Measurements from ENCODE around the gene RBM38.

Gene RBM38

GRCh38 chr20:57404006-57404405 lies 12.8 kb downstream of the RBM38 start:
- DNase-seq (ENCODE audit: low spot score), result no peak

DNA sequence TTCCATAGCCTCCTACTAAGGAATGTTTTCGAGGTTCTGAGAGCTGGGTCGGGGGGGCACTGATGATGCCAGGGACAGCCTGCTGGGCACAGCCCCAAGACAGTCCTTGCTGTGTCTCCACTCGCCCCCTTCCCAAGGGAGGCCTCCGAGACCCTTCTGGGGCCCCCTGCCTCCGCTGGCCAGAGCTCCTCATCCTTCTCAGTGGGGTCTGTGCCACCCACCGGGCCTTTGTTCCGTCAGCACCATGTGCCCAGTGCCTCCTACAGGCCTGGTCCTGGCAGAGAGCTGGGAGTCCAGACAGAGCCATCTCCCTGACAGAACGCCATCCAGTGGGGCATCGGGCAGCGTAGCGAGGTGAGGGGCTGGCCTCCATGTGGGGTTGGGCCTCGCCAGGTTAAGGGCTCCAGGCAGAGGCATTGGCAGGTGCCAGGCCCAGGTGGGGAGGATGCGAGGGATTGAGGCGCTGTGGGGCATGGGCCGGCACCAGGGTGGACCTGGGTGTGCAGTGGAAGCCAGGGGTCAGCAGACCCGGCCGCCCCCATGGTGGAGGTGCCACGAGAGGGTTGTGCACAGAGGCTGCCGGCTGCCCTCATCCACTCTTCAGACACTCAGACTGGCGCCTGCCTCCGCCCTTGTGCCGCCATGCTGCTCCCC lies 13.3 kb downstream of the RBM38 start:
- DNase-seq (ENCODE audit: low spot score), result no peak

GRCh38 chr20:57405236-57406016 lies 14.2 kb downstream of the RBM38 start:
- no peak for DNase-seq (ENCODE audit: low spot score)

DNA sequence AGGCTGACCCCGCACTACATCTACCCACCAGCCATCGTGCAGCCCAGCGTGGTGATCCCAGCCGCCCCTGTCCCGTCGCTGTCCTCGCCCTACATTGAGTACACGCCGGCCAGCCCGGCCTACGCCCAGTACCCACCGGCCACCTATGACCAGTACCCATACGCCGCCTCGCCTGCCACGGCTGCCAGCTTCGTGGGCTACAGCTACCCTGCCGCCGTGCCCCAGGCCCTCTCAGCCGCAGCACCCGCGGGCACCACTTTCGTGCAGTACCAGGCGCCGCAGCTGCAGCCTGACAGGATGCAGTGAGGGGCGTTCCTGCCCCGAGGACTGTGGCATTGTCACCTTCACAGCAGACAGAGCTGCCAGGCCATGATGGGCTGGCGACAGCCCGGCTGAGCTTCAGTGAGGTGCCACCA lies 16.4 kb downstream of the RBM38 start:
- DNase-seq (ENCODE audit: low spot score), result no peak

DNA sequence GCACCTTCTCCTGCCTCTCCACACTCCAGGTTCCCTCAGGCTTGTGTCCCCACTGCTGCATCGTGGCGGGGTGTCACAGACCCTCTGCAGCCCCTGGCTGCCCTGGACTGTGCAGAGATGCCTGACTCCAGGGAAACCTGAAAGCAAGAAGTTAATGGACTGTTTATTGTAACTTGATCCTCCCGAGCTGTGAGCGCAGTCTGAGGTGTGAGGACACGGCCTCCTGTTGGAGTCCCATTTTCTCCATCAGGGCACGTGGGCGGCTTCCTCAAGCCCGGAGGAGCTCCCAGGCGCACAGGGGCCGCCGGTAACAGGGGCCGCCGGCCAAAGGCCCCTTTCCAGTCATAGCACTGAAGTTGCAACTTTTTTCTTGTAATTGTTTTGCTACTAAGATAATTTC lies 16.9 kb downstream of the RBM38 start:
- DNase-seq (ENCODE audit: low spot score), result no peak

DNA sequence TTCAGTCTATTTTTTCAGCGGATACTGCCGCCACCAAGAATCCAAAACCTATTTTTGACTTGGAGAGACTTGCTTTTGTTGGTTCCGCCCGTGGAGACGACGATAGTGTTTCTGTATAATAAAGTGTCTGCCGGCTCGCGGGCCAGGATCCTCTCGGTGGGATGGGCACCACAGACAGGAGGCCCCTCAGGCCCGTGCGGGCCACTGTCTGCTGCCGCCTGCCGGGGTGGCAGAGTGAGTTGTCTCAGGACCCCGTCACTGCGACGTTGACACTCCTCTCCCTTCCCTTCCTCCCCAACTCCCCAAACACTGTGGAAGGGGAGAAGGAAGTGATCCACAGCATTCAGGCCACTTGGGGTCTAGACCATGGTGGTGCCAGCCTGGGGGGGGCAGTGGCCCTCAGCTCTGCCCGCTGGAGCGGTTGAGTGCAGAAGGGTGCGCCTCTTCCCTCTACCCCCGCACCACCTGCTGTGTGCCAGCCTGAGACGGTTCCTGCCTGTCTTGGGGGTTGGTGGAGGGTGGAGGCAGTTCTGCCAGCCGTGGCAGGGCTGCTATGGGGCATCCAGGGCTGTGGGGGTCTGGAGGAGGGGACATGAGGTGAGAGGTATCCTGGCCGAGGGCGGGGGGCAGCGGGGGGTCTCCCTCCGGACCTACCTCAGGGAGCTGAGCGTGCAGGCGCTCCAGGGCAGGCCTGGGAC lies 17.5 kb downstream of the RBM38 start:
- DNase-seq (ENCODE audit: low spot score), result no peak

GRCh38 chr20:57409316-57409671 lies 18.1 kb downstream of the RBM38 start:
- DNase-seq (ENCODE audit: low spot score), result no peak

GRCh38 chr20:57409672-57410397 lies 18.6 kb downstream of the RBM38 start:
- no peak for DNase-seq (ENCODE audit: low spot score)

DNA sequence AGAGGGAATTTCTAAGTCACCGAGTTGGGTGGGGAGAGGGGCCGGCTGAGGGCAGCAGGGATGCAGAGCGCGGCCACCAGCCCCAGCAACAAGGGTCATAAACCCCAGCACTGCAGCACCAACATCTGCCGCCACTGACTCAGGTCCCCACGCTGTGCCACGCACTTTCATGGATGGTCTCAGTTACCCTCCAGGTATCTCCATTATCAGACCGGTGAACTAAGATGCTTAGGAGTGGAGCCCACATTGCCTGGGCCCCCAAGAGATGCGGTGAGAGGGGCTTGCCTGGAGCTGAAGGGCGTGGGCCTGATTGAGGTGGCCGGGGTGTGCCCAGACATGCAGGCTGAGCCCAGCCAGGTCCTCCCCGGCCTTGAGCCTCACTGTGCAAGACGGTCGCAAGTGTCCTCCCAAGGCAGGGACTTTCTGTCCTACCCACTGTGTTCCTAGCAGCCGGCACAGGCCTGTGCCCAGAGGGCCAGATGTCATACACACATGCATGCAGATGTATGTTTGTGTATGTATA lies 19.3 kb downstream of the RBM38 start:
- no peak for DNase-seq (ENCODE audit: low spot score)

DNA sequence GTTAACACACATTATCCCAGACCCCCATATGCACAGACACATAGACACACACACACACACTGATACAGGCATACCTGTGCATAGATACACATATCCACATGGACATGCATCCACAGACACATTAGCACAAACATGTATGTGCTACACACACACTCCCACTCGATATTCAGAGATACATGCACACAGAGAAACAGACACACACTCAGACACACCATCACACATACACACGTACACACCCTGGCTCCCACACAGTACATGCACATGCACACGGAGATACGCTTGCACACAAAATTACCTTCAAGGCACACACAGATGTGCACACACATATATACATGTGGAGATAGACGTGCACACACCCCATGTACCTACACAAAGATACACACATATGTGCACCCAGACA lies 19.7 kb downstream of the RBM38 start:
- DNase-seq (ENCODE audit: low spot score), result no peak

GRCh38 chr20:57411406-57412283 lies 20.4 kb downstream of the RBM38 start:
- DNase-seq (ENCODE audit: low spot score), result no peak

GRCh38 chr20:57412347-57413029 lies 21.3 kb downstream of the RBM38 start:
- no peak for DNase-seq (ENCODE audit: low spot score)

GRCh38 chr20:57413986-57414385 lies 22.8 kb downstream of the RBM38 start:
- DNase-seq (ENCODE audit: low spot score), result no peak

- DNase-seq (ENCODE audit: low spot score), result no peak
These were observed 23.8 kb downstream of the RBM38 start for GRCh38 chr20:57414867-57415592.

GRCh38 chr20:57415771-57416170 lies 24.6 kb downstream of the RBM38 start:
- no peak for DNase-seq (ENCODE audit: low spot score)

DNA sequence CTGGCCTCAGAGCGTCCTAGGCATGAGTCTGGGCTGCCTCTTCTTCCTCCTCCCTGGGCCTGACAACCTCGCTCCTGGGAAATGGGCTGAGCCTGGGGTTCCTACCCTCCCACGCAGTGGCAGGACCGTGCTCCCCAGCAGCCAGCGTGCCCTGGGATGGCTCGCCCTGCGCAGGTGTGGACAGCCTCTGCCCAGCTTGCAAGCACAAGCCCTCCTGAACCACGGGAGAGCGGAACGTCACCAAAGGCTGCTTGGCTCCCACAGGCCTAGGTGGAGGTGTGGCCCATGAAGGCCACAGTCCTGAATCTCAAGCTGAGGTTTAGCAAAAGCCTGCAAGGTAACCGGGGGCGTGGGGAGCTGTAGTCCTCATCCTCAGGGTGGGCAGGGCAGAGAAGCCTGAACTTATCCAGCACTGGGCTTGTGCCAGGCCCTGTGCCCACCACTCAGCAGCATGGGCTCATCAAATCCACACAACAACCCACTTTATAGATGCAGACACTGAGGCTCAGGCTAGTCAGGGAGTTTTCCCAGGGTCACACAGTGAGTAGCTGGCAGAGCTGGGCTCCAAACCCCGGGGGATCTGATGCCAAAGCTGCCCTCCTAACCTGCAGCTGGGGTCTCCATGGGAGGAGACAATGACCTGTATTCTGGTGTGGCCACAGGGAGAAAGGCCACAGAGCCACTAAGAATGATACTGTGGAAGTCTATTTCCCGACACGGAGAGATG lies 25.3 kb downstream of the RBM38 start:
- no peak for DNase-seq (ENCODE audit: low spot score)

- DNase-seq (ENCODE audit: low spot score), result no peak
These were observed 26.0 kb downstream of the RBM38 start for GRCh38 chr20:57417051-57417689.

GRCh38 chr20:57417830-57418780 lies 26.9 kb downstream of the RBM38 start:
- no peak for DNase-seq (ENCODE audit: low spot score)

Data from SW480 (cell line).